Loucy (cell line): ENCODE results near the gene SZT2.

Experiments used
- H2AFZ ChIP-seq: fragments of 200-600 bp; sonication (generic); 2 replicates; pipeline ENCODE4 v1.6.0; 2016; ENCODE audit warnings: antibody characterized with exemption, mild to moderate bottlenecking, low read length, moderate library complexity
- H3F3A ChIP-seq: fragments of 200-600 bp; 2 replicates; pipeline ENCODE4 v1.6.0; 2016; ENCODE audit warnings: antibody characterized with exemption, low read depth, mild to moderate bottlenecking
- H3K27me3 ChIP-seq: fragments of 200-600 bp; sonication (generic); 2 replicates; pipeline ENCODE4 v1.6.1; 2014; ENCODE audit warnings: low read length, mild to moderate bottlenecking; ENCODE audit not compliant: insufficient read depth, poor library complexity, severe bottlenecking
- H3K36me3 ChIP-seq: fragments of 200-600 bp; sonication (generic); 2 replicates; pipeline ENCODE4 v1.6.1; 2016; ENCODE audit warnings: low read length; ENCODE audit not compliant: insufficient read depth
- H3K4me1 ChIP-seq: fragments of 200-600 bp; sonication (generic); 2 replicates; pipeline ENCODE4 v1.5.1; 2014; ENCODE audit warnings: low read length, mild to moderate bottlenecking; ENCODE audit not compliant: insufficient read depth, poor library complexity, severe bottlenecking
- H3K4me2 ChIP-seq: fragments of 200-600 bp; sonication (generic); 2 replicates; pipeline ENCODE4 v1.6.0; 2014; ENCODE audit warnings: antibody characterized with exemption, low read length, low read depth, mild to moderate bottlenecking; ENCODE audit not compliant: poor library complexity, severe bottlenecking
- H3K4me3 ChIP-seq: fragments of 200-600 bp; sonication (generic); 2 replicates; pipeline ENCODE4 v1.5.1; 2014; ENCODE audit warnings: low read length, mild to moderate bottlenecking, mixed read lengths; ENCODE audit not compliant: poor library complexity, severe bottlenecking
- H3K79me2 ChIP-seq: fragments of 200-600 bp; sonication (generic); 2 replicates; pipeline ENCODE4 v1.6.1; 2014; ENCODE audit warnings: low read length; ENCODE audit not compliant: insufficient read depth
- H3K9ac ChIP-seq: fragments of 200-600 bp; sonication (generic); 2 replicates; pipeline ENCODE4 v1.6.0; 2014; ENCODE audit warnings: mild to moderate bottlenecking, low read depth, low read length, moderate library complexity; ENCODE audit not compliant: poor library complexity, severe bottlenecking
- H3K9me2 ChIP-seq: fragments of 200-600 bp; sonication (generic); replicated peaks from 2 replicates; pipeline ENCODE4 v1.6.1; 2016; ENCODE audit warnings: low read depth, low read length, mixed read lengths
- H3K9me3 ChIP-seq: fragments of 200-600 bp; sonication (generic); 2 replicates; pipeline ENCODE4 v1.6.1; 2014; ENCODE audit warnings: mild to moderate bottlenecking, antibody characterized with exemption, low read length, low read depth; ENCODE audit not compliant: insufficient read depth
- H4K20me1 ChIP-seq: fragments of 200-600 bp; sonication (generic); 2 replicates; pipeline ENCODE4 v1.6.0; 2014; ENCODE audit warnings: antibody characterized with exemption, low read length, mild to moderate bottlenecking; ENCODE audit not compliant: insufficient read depth, poor library complexity, severe bottlenecking
- EZH2phosphoT487 ChIP-seq: fragments of 200-600 bp; IDR thresholded peaks from 2 replicates; pipeline ENCODE4 v1.6.1; 2018; ENCODE audit warnings: antibody characterized with exemption, mild to moderate bottlenecking, moderate library complexity, borderline replicate concordance
- TF ChIP-seq, protein P1 (sequence below): fragments of 200-600 bp; sonication (generic); conservative IDR thresholded peaks from 2 replicates; pipeline ENCODE4 v1.5.1; 2014; ENCODE audit warnings: mild to moderate bottlenecking, antibody characterized with exemption, low read length

Gene SZT2

DNA sequence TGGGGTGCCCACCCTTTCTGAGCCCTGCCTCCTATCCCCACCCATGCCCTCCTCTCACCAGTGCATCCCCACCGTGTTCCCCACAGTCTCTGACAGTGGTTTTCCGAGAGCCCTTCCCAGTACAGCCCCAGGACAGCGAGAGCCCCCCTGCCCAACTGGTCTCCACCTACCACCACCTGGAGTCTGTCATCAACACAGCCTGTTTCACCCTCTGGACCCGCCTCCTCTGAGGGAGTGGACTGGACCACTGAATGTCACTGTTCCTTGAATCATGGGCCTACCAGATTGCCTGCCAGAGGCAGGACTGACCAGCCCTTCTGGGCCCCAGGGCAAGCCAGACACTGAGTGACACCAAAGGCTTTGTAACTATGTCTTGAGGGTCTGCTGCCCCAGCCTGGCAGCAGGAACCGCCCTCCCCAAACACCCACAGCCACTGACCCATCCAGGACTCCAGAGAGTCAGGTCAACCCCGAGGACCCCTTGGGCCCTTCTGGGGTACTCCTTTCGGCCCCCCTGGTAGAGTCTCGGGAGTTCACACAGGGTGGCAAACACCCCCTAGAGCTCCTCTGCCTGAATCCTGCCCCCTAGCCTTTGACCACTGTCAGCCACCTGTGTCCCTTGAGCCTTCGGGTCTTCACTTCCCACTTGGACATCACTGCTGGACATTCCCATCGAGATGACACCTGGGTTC, 60.7 kb downstream of the SZT2 start:
- Histone ChIP-seq H3K4me2 (no peak overlapping the region), H3K4me1 (peaks cover 20% of the 10 kb centered on the region), H3K9ac (no peak overlapping the region), H2AFZ (no peak overlapping the region), H3F3A (no peaks in the 10 kb centered on the region), H4K20me1 (no peaks in the 10 kb centered on the region), H3K27me3 (no peaks in the 10 kb centered on the region), H3K9me3 (no peaks in the 10 kb centered on the region), H3K4me3 (no peak overlapping the region), H3K9me2 (no peaks in the 10 kb centered on the region), H3K79me2 (peaks cover 23% of the 10 kb centered on the region), H3K36me3 (peaks cover 40% of the 10 kb centered on the region; the same call in 1 of the 2 replicates)
- TF ChIP-seq EZH2phosphoT487 = no peak
- TF ChIP-seq, protein P1, sequence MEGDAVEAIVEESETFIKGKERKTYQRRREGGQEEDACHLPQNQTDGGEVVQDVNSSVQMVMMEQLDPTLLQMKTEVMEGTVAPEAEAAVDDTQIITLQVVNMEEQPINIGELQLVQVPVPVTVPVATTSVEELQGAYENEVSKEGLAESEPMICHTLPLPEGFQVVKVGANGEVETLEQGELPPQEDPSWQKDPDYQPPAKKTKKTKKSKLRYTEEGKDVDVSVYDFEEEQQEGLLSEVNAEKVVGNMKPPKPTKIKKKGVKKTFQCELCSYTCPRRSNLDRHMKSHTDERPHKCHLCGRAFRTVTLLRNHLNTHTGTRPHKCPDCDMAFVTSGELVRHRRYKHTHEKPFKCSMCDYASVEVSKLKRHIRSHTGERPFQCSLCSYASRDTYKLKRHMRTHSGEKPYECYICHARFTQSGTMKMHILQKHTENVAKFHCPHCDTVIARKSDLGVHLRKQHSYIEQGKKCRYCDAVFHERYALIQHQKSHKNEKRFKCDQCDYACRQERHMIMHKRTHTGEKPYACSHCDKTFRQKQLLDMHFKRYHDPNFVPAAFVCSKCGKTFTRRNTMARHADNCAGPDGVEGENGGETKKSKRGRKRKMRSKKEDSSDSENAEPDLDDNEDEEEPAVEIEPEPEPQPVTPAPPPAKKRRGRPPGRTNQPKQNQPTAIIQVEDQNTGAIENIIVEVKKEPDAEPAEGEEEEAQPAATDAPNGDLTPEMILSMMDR = no peak

DNA sequence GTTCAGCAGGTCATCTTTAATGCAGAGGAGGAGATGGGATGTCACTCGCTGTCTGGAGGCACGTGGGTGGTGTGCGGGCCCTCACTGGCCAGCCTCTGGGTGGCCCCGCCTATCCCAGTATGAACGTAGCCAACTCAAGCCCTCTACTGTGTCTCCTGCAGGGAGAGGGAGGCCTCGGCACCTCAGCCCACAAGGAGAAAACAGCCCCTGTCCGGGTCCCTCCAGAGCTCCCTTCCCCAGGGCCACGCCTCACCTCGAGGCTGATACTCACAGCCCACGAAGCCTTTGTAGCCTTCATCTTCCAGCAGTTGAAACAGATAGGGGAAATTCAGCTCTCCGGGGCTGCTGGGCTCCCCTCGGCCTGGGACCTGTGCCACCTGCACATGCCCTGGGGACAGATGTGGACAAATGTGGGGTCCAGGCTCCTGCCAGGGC, 61.5 kb downstream of the SZT2 start:
- Histone ChIP-seq H3K27me3 (peaks cover 4% of the 10 kb centered on the region), H3K9ac (no peak overlapping the region), H3K4me1 (peaks cover 20% of the 10 kb centered on the region), H3K4me2 (no peak overlapping the region), H3F3A (no peaks in the 10 kb centered on the region), H4K20me1 (no peaks in the 10 kb centered on the region), H3K79me2 (peaks cover 23% of the 10 kb centered on the region), H3K4me3 (no peak overlapping the region), H2AFZ (no peak overlapping the region), H3K36me3 (peaks cover 40% of the 10 kb centered on the region; the same call in 1 of the 2 replicates), H3K9me2 (no peaks in the 10 kb centered on the region), H3K9me3 (no peaks in the 10 kb centered on the region)
- no peak for TF ChIP-seq EZH2phosphoT487
- TF ChIP-seq, protein P1 = no peak

DNA sequence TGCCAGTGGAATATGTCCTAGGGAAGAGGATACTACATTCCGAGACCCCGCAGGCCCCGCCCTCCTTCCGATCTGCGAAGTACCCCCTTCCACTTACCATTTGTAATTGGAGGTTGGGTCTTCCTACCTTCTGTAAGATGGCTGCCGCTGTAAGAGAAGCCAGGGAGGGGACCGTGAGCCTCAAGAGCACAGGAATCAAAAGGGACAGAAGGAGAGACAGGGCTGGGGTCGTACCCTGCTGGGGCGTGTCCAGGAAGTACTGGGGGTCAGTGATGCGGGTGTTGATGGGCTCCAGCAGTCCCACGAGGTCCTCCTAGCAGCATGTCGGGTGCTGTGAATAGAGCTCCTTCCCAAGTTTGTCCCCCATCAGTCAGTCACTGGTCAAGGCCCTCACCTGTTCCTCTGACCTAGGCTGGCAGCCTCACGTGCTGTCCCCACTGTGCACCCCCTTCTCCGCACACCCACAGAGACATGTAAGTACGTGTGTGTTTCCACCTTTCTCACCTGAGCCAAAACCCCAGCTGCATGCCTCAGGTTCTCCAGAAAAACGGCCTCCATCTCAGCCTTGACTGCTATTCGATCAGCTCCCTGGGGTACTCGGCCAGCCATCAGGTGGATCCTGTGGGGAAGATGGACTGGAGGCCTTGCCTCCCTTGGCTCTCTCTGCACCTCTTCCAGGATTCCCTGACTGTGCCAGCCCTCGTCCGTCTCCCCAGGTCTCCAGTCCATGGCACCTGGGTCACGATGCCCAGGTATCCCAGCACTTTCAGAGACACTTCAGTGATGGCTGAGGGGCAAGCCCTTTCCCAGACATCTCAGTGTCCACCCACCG, 62.2 kb downstream of the SZT2 start:
- H3K9me2 ChIP-seq = no peaks in the 10 kb centered on the region
- H3K4me1 ChIP-seq = peaks cover 20% of the 10 kb centered on the region
- peaks cover 11% of the 10 kb centered on the region for H3K27me3 ChIP-seq
- peak overlapping the region; percentile 92 for H3K4me3 ChIP-seq
- no peak for TF ChIP-seq EZH2phosphoT487
- TF ChIP-seq, protein P1 = no peak
- H2AFZ ChIP-seq = no peak overlapping the region
- H4K20me1 ChIP-seq = no peaks in the 10 kb centered on the region
- H3K4me2 ChIP-seq = peak overlapping the region; percentile 96
- no peaks in the 10 kb centered on the region for H3K9me3 ChIP-seq
- H3K36me3 ChIP-seq = peaks cover 39% of the 10 kb centered on the region; the same call in 1 of the 2 replicates
- H3K9ac ChIP-seq = peak overlapping the region; percentile 99
- H3F3A ChIP-seq = no peaks in the 10 kb centered on the region
- peaks cover 23% of the 10 kb centered on the region for H3K79me2 ChIP-seq
